C1 segment of cervical spinal cord (tissue), 14 donors: ENCODE data around the gene SMIM22.

Experiments used
- DNase-seq, 14 donors: peaks; one replicate each; lab custom pipeline; 2025; lab: John Stamatoyannopoulos, UW

SMIM22 gene

GRCh38 chr16:4814542-4815173 lies 19.5 kb downstream of the SMIM22 start:
- no peak for DNase-seq

GRCh38 chr16:4820652-4821051 lies 25.5 kb downstream of the SMIM22 start:
- DNase-seq: no peak

GRCh38 chr16:4825196-4825595 lies 30.0 kb downstream of the SMIM22 start:
- DNase-seq: no peak

- DNase-seq: no peak
Measured at GRCh38 chr16:4826526-4826925, 31.4 kb downstream of the SMIM22 start.

- no peak for DNase-seq
Measured at GRCh38 chr16:4826980-4827379, 31.8 kb downstream of the SMIM22 start.

GRCh38 chr16:4828567-4829321 lies 33.6 kb downstream of the SMIM22 start:
- no peak for DNase-seq

GRCh38 chr16:4830408-4830807 lies 35.2 kb downstream of the SMIM22 start:
- DNase-seq: no peak

GRCh38 chr16:4831616-4832015 lies 36.4 kb downstream of the SMIM22 start:
- DNase-seq: no peak

- DNase-seq: no peak
Measured at GRCh38 chr16:4832698-4833343, 37.7 kb downstream of the SMIM22 start.

- no peak for DNase-seq
Measured at GRCh38 chr16:4833584-4833983, 38.4 kb downstream of the SMIM22 start.

- no peak for DNase-seq
Measured at GRCh38 chr16:4836727-4837126, 41.6 kb downstream of the SMIM22 start.

- DNase-seq: no peak
Measured at GRCh38 chr16:4837733-4838501, 42.7 kb downstream of the SMIM22 start.

- DNase-seq: no peak
Measured at GRCh38 chr16:4839942-4840341, 44.8 kb downstream of the SMIM22 start.

GRCh38 chr16:4840984-4841383 lies 45.8 kb downstream of the SMIM22 start:
- no peak for DNase-seq
